Measurements from ENCODE around the gene CSF3.
A peak's percentile ranks its signal among the peaks of the same experiment; 100 is the strongest.

The CSF3 gene

GRCh38 chr17:40058186-40058784 is 43.0 kb downstream of the CSF3 start:
- peaks cover 0 to 29% (median 12%) of the 10 kb centered on the region in 4 donors for H3K4me1 ChIP-seq
- H3K36me3 ChIP-seq: no peaks in the 10 kb centered on the region
- H3K4me3 ChIP-seq: no peak overlapping the region
- no peaks in the 10 kb centered on the region for H3K27me3 ChIP-seq
- H3K9me3 ChIP-seq: no peaks in the 10 kb centered on the region
- no peak for DNase-seq
- intact Hi-C loops (cut with DNase I; ENCODE audit: low total_unique reads): no loop called here
- peak overlapping the region; percentile 50 to 68 for H3K27ac ChIP-seq
- TF ChIP-seq CTCF (IDR thresholded peaks at IDR 0.05): no peak

- no peaks in the 10 kb centered on the region for H3K27me3 ChIP-seq
- H3K4me1 ChIP-seq: peaks cover 0 to 23% (median 8%) of the 10 kb centered on the region in 4 donors
- no peak for DNase-seq
- H3K36me3 ChIP-seq: no peaks in the 10 kb centered on the region
- H3K27ac ChIP-seq: peak overlapping the region; percentile 50 to 68
- intact Hi-C loops (cut with DNase I; ENCODE audit: low total_unique reads): no loop called here
- no peak for TF ChIP-seq CTCF (IDR thresholded peaks at IDR 0.05)
- no peak overlapping the region for H3K4me3 ChIP-seq
- no peaks in the 10 kb centered on the region for H3K9me3 ChIP-seq
Measured at GRCh38 chr17:40058865-40059264, 43.6 kb downstream of the CSF3 start.

- H3K9me3 ChIP-seq: no peaks in the 10 kb centered on the region
- H3K36me3 ChIP-seq: no peaks in the 10 kb centered on the region
- no peak for TF ChIP-seq CTCF (IDR thresholded peaks at IDR 0.05)
- no peak for DNase-seq
- no peaks in the 10 kb centered on the region for H3K27me3 ChIP-seq
- H3K4me3 ChIP-seq: no peak overlapping the region
- peaks cover 0 to 29% (median 17%) of the 10 kb centered on the region in 4 donors for H3K4me1 ChIP-seq
- intact Hi-C loops (cut with DNase I; ENCODE audit: low total_unique reads): loop anchor here (5.0 kb wide), 1 partner anchor 52 kb away; no protein-coding TSS in a partner anchor
- peak overlapping the region; percentile 16 to 28 for H3K27ac ChIP-seq
Measured at GRCh38 chr17:40059729-40060475, 44.7 kb downstream of the CSF3 start.

GRCh38 chr17:40060887-40061608 is 45.8 kb downstream of the CSF3 start:
- Histone ChIP-seq H3K9me3 (no peaks in the 10 kb centered on the region), H3K36me3 (no peaks in the 10 kb centered on the region), H3K4me1 (peaks cover 0 to 41% (median 28%) of the 10 kb centered on the region in 4 donors), H3K27ac (peak overlapping the region in 1 of 2 donors; percentile 77), H3K4me3 (no peak overlapping the region), H3K27me3 (no peaks in the 10 kb centered on the region)
- intact Hi-C loops (cut with DNase I; ENCODE audit: low total_unique reads): loop anchor here (5.0 kb wide), 1 partner anchor 51 kb away; no protein-coding TSS in a partner anchor
- DNase-seq: no peak
- no peak for TF ChIP-seq CTCF (IDR thresholded peaks at IDR 0.05)

- no peak for TF ChIP-seq CTCF (IDR thresholded peaks at IDR 0.05)
- H3K36me3 ChIP-seq: no peaks in the 10 kb centered on the region
- H3K9me3 ChIP-seq: no peaks in the 10 kb centered on the region
- H3K4me1 ChIP-seq: peaks cover 0 to 46% (median 31%) of the 10 kb centered on the region in 4 donors
- H3K4me3 ChIP-seq: no peak overlapping the region
- intact Hi-C loops (cut with DNase I; ENCODE audit: low total_unique reads): loop anchor here (5.0 kb wide), 1 partner anchor 51 kb away; no protein-coding TSS in a partner anchor
- DNase-seq: no peak
- peak overlapping the region; percentile 77 to 94 for H3K27ac ChIP-seq
- no peaks in the 10 kb centered on the region for H3K27me3 ChIP-seq
Measured at GRCh38 chr17:40061609-40062038, 46.4 kb downstream of the CSF3 start.
